Central memory CD4-positive, alpha-beta T cell (primary cell): ENCODE data around the gene WDR62.

ENCODE experiments used
- DNase-seq: peaks from one replicate; pipeline ENCODE4 v3.0.0; 2022

WDR62 gene

DNA sequence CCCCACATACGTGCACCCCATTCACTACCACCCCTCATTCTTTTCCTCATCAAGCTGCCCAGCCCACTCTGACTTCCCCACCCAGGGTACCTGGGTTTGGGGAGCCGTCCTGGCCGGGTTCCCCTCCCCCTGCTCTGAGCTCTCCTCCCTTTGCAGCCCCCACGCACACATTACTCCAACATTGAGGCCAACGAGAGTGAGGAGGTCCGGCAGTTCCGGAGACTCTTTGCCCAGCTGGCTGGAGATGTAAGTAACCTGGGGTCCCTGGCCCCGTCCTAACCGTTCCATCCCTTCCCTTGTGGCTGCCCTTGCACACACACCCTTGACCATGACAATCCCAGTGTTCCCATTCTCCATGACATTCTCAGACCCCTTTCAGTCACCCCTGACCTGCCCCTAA lies 87.8 kb downstream of the WDR62 start:
- no peak for DNase-seq

DNA sequence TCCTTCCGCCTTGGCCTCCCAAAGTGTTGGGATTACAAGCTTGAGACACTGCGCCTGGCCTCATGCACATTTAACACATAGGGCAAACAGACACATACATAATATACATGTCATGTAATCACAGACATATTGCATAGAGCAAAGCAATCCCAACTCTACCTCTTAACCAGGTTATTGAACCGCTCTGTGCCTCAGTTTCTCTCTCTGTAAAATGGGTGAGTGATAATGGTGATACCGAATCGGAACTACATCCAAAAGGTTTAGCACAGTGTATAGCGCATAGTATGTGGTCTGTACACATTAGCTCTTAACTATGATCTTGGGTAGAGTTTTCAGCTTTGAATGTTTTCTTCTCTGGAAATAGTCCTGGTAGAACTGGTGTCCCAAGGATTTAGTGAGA lies 89.9 kb downstream of the WDR62 start:
- no peak for DNase-seq

DNA sequence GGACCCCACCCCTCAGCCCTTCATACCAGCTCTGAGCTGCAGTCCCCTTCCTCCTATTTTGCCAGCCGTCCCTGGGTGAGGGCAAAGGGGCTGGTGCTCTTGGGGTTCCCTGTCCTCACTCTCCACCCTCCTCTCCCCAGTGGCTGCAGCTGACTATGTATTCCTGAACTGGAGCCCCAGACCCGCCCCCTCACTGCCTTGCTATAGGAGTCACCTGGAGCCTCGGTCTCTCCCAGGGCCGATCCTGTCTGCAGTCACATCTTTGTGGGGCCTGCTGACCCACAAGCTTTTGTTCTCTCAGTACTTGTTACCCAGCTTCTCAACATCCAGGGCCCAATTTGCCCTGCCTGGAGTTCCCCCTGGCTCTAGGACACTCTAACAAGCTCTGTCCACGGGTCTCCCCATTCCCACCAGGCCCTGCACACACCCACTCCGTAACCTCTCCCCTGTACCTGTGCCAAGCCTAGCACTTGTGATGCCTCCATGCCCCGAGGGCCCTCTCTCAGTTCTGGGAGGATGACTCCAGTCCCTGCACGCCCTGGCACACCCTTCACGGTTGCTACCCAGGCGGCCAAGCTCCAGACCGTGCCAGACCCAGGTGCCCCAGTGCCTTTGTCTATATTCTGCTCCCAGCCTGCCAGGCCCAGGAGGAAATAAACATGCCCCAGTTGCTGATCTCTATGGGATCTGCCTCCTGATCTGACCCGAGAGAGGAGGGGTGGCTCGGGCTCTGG lies 95.1 kb downstream of the WDR62 start:
- DNase-seq: no peak

DNA sequence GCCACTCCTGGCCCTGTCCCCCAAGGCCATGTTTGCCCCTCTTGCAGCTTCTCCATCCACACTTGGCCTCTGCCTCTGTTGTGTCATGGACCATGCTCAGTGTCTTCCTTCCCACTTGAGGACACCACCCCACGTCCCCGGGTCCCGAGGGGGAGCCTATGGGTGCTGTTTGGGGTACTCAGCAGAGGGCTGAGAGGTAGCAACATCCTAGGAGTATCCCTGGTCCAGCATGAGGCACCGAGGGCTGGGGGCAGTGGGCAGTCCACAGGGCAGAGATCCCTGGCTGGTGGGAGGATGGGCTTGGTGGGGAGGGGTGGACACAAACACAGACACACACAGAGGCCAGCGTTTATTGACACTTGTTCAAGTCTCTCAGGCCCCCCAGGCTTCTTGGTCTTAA lies 95.9 kb downstream of the WDR62 start:
- DNase-seq: no peak

DNA sequence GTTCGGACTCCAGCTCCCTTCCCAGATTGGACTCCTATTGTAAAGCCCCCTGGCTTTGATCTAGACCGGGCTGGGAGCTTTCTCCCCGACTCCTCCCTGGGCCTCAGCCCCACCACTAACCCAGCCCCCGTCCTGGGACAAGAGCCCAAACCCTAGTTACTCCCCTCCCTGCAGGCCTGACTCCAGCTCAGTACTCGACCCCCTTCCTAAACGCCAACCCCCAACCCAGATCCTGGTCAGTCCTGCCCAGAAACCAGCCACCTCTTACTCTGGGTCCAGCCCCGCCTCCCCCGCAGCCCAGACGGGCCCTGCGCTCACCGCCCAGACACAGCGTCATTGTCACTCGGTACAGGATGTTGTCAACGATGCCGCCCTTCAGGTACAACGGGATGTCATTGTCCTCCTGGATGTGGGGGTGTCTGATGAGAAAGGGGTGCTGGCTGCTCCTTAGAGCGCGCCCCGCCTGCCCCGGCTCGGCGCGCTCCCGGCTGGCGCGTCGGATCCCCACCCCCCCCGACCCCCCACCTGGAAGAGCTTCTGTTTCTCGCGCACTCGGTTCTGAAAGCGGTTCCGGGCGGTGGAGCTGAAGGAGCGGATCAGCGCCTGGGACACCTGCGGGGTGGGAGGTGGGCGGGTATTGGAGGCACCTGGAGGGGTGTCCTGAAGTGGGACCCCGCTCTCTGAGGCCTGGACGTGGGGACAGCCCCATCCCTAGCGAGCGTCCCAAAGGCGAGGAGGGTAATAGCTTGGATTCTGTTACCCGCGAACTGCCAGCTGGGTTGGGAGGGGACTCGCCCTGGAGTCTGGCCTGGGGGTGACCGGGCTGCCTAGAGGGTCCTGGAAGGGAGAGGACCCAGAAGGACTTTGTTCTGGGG lies 96.7 kb downstream of the WDR62 start:
- DNase-seq: no peak

DNA sequence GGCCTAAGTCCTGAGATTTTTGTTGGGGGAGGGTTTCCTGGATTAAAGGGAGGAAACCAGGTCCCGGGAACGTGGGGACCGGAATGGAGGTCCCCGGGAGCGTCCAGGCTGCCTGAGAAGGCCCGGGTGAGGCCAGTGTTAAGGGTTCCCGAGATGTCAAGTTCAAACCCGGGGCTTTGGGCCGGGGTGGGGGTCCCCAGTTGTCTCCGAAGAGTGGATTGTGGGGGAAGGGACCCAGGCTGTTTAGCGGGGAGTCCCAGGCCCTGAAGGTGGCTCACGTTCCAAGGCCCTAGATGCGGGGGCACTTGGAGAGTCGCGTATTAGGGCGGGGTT lies 97.3 kb downstream of the WDR62 start:
- DNase-seq: no peak

DNA sequence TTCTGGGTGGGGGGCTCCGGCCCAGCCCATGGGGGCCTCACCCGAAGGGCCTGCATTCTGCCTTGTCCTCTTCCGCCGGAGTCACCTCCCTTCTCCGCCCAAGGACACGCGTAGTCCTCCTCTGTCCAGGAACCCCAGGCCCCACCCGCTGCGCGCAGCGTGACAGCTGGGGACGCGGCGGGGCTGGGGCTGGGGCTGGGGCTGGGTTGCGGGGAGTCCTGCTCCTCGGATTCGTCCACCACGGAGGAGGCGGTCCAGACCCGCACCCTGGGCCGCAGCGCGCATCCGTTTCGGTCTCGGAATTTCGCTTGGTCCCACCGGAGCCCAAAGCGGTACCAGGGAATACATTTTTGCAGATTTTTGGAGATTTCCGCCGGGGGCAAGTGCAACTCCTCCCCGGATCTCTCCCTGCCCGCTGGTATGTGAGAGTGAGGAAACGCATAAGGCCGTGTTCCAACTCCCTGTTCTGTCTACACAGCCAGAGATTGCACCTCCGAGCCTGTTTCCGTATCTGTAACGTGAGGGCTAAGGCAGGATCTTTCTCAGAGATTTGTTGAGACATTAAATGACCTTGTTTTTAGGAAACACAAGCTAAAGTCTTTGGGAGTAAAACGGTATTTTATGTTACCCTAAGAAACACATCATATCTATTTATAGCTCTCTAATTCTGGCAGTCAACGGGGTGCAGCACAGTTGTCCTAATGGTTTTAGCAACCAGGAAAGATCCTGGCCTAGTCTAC lies 97.8 kb downstream of the WDR62 start, which contains the start of gene COX7A1:
Gene COX7A1 (minus strand): TSS at position 96 of the 740 bp plus-strand sequence. CDS start 40 bp downstream, at position 56.
- no peak for DNase-seq

DNA sequence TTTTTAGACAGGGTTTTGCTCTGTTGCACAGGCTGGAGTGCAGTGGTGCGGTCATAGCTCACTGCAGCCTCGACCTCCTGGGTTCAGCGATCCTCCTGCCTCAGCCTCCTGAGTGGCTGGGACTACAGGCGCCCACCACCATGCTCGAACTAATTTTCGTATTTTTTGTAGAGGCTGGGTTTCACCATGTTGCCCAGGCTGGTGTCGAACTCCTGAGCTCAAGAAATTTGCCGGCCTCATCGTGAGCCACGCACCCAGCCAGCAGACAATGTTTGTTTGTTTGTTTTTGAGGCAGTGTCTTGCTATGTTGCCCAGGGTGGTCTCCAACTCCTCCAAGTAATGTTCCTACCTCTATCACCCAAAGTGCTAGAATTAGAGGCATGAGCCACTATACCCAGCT lies 98.4 kb downstream of the WDR62 start:
- DNase-seq: no peak
